GM18907 (cell line): Measurements from ENCODE around the gene KAZALD1.

ENCODE experiments used
- ATAC-seq: cut with Tn5 transposase; IDR thresholded peaks from one replicate; pipeline ENCODE4 v1.9.1; 2021; ENCODE audit warnings: mild to moderate bottlenecking, moderate library complexity; ENCODE audit not compliant: unreplicated experiment

KAZALD1 gene, protein sequence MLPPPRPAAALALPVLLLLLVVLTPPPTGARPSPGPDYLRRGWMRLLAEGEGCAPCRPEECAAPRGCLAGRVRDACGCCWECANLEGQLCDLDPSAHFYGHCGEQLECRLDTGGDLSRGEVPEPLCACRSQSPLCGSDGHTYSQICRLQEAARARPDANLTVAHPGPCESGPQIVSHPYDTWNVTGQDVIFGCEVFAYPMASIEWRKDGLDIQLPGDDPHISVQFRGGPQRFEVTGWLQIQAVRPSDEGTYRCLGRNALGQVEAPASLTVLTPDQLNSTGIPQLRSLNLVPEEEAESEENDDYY

DNA sequence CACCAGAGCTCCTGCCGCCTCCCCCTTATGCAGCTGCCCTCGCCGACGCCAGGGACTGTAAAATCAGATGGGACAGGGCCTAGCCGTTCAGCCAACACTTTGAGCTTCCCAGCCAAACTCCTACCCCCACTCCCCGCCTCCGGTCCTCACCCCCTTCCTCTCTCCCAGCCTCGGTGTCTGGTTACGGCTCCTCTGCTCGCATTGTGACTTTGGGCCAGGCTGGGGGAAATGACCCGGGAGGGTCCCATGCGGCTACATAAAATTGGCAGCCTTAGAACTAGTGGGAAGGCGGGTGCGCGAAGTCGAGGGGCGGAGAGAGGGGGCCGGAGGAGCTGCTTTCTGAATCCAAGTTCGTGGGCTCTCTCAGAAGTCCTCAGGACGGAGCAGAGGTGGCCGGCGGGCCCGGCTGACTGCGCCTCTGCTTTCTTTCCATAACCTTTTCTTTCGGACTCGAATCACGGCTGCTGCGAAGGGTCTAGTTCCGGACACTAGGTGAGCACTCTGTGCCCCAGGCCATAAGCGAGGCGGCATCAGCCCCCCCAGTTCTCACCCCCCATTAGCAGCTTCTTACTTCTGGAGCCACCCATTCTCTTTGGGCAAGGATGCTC lies at the start of gene KAZALD1:
Gene KAZALD1 (plus strand): TSS at position 366 of the 608 bp plus-strand sequence. CDS start 604 bp downstream, outside the sequence.
- no peak for ATAC-seq

DNA sequence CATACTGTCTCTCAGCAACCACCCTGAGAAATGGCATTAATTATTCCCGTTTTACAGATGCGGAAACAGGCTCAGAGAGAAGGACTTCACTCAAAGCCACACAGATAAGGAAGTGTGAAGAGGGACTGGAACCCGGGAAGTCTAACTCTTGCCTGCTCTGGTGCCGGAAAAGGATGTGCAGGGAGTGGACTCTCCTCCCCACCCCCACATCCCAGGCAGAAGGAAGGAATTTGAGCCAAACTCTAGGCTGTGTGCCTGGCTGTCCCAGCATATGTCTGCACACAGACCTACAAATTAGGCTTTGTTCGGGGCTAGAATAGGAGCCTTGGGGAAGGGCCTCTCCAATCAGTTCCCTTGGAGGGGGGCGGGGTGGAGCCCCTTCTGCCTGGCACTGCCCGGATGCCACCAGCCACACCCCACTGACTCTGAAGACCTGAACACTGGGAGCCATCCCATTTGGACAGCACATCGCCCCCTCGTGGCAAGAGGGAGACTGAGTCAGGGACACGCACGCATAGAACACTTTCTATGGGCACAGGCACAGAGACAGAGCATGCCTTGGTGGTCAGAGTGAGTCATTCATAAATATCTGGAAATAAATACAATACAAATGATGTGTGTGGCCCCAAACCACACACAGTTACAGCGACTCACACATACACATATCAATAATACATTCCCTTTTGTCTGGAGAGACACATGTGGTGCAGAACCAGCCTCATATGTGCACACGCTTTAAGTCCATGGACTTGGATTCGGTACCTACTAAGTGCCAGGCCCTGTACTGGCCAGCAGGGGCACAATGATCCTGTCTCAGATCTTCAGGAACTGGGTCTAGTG lies 49.0 kb upstream of the KAZALD1 start:
- ATAC-seq: peak; percentile 86

DNA sequence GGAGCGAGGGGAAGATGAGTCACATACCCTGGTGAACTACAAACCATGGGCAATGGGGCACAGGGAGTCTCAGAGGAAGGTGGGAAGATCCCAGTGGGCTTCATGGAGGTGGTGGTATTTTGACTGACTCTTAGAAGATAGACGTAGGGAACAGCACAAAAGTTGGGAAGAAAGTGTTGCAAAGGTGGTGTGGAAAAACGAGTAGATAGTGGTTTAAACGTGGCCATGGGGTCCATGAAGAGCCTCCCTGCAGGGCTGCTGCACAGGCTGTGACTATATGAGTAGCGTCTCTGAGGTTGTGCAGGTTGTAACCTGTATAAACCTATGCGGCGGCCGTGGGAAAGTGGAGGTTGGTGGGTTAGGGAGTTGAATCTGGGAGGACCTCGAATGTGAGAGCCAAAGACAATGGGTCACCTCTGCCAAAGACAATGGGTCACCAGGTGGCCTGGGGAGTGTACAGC lies 48.4 kb upstream of the KAZALD1 start:
- no peak for ATAC-seq

DNA sequence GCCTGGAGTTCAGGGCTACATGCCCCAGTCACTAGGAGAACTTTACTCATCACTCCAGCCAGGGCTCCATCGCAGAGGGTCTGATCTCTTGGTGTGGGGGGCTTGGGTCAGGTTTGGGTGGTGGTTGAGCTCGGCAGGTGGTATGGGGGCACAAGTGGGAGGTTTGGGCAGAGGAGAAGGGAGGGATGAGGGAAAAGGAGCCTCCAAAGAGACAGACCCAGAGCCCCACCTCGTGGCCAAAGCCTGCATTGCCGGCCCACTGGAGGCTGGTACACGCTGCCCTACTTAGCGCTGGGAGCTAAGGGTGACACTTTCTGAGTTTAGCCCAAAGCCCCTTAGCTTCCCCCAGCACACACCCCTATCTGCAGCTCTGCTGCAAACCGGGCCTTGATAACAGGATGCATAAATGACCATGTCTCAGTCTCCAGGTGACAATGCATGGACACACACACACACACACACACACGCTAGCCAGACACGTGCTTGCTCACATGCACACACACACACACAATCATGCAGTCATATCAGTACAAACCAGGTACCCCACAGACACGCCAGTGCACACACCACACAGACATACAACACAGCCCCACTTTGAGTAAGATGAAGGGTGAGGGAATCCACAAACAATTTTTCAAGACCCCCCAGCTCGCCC lies 47.4 kb upstream of the KAZALD1 start:
- ATAC-seq: no peak

DNA sequence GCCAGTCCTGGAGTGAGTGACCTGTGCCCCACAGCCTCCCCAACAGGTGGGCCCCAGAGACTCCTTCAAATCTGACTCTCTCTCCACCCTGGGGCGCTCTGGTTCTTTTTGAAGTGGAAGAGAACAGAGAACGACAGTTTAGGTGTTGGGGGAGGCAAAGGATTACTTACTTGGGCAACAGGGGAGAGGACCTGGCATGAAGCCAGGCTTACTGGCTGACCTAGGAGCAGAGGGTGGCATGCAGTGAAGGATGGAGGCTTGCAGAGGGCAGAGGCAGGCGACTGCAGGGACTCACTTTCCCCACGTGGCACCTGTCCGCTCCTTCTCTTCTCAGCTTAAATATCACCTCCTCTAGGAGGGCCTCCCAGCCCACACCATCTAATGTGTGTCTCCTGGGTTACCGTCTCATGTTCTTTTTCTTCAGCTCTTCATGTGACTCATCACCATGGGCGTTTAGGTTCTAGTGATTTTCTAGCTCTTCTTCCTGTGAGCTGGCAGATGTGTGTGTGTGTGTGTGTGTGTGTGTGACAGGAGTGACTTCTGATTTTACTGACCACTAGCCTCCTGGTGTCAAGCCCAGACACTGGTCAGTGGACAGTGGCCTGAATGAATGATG lies 46.7 kb upstream of the KAZALD1 start:
- no peak for ATAC-seq

DNA sequence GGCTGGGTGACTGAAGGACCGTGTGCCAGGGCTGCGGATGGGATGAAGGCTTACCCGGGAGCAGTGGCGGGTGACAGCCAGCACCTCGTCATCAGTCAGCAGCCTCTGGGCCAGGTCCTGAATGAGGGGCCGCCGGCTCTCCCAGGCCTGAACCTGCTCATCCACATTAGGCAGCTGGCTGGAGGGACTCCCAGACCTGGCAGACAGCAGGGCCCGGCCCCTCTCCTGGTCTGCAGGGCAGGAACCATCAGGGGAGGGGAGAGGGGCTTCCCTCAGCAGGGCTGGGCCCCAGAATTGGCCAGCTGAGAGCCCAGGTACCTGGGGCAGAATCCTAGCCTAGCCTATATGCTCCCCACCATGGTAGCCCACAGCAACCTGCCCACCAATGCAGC lies 46.2 kb upstream of the KAZALD1 start:
- no peak for ATAC-seq

DNA sequence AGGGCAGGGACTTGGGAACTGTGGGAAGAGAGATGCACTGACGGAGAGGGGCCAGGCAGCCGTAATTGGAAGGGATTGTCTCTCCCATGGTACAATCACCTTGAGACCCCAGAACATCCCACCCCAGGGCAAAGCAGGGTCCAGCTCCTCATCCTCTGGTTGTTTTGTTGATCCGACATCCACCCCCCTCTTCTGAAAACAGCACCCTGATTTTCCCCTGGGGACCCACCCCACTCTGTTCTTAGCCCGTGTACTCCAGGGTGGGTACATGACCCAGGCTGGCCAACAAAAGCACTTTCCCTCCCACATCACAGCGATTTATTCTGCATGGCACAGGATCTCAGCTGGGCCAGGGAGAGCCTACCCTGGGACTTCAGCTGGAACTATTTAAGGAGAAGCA lies 45.0 kb upstream of the KAZALD1 start:
- ATAC-seq: no peak

DNA sequence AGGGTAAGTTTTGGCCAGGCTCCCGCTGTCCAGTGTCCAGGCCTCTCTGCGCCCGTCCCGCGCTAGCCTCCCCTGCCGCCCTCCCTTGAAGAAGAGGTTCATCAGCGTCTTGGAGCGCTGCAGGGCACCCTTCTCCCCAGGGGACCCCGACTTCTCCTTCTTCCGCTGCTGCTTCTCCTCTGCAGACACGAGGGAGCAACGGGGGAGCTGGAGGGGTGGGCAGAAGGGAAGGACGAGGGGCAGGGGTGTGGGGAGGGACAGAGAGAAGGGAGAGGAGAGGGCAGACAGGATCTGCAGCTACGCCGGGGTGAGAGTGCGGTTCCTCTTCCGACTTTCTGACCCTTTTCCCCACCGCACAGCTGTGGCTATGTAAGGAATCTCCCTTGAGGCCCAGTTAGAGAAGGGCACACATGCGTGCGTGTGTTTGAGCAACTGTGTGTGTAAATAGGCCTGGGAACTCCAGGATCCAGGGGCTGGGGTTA lies 43.6 kb upstream of the KAZALD1 start:
- no peak for ATAC-seq

DNA sequence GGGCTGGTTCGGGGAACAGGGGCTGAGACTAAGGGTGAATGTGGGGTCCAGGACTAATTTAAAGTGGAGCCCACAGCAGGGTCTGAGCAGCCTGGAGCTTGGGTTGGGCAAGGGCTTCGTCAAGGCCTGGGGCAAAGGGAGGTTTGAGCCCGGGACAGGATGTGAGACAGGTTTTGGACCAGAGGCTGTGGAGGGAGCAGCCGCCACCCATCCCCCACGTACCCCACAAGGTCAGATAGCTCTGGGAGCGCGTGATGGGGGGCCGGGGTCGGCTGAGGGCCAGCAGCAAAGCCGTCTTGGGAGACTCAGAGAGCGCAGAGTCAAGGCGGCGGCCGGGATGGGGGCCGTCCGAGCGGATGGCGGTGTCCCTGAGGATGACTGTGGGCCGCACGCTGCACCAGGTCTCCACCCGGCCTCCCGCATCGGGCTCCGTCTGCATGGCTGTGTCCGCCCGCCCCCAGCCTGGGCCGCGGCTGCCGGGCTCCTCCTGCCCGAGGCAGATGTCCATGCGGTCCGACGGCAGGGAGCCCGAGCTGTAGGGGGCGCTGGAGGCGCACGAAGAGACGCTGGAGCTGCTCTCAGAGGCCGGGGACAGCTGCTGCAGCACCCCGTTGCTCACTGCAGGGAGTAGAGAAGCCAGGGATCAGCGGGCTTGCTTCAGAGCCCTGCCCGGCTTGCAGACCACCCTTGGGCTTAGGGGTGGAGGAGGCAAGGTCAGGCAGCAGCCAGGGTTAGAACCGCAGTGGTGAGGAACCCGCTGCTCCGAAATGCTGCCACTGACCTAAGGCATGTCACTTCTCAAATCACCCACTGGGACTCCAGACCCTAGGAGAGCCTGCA lies 43.0 kb upstream of the KAZALD1 start:
- ATAC-seq: no peak

DNA sequence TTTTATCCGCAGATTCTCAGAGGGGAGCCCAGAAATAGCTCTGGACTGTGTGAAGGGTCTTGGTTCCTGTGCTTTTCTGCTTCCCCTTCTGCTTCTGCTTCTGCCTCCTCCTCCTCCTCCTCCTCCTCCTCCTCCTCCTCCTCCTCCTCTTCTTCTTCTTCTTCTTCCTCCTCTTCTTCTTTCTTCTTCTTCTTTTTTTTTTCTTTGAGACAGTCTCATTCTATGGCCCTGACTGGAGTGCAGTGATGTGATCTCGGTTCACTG lies 42.4 kb upstream of the KAZALD1 start:
- ATAC-seq: no peak

DNA sequence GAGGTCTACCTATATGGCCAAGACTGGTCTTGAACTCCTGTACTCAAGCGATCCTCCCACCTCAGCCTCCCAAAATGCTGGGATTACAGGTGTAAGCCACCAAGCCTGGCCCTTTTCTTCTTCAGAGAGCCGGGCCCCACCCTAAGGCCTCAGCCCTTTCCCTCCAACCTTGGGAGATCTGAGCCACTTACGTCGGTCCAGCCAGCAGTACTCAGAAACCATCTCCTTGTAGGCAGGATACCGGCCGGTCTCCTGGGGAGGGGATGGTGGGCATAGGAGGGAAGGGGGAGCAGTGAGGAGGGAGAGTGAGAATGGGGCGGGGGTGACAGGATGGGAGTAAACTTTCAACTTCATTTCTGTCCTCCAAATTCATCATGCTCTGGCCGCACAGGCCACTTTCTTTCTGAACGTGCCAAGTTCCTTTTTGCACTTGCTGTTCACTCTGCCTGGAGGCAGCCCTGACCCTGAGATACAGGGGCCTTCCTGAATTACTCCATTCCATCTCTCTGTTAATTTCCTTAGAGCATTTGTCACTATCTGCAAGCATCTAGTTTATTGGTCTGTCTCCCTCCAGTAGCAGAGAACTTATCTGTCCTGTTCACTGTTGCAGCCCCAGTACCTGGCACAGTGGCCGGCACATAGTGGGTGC lies 41.2 kb upstream of the KAZALD1 start:
- ATAC-seq: no peak

DNA sequence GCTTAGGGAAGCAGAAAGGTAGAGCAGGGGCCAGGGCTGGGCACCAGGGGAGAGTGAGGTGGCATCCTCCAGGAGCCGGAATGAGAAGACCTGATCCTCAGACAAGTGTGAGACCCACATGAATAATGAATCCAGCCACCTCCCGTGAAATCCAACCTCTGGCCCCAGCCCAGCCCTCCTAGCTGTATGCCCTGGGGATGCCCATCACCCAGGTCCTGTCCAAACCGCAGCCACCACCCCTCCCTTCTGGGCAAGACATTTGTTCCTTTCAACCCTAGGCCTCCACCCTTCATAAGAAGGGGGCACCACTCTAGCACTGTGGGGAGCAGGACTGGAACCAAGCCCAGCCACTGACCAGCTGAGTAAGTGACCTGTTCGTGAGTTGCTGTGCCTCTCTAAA lies 40.5 kb upstream of the KAZALD1 start:
- ATAC-seq: no peak

DNA sequence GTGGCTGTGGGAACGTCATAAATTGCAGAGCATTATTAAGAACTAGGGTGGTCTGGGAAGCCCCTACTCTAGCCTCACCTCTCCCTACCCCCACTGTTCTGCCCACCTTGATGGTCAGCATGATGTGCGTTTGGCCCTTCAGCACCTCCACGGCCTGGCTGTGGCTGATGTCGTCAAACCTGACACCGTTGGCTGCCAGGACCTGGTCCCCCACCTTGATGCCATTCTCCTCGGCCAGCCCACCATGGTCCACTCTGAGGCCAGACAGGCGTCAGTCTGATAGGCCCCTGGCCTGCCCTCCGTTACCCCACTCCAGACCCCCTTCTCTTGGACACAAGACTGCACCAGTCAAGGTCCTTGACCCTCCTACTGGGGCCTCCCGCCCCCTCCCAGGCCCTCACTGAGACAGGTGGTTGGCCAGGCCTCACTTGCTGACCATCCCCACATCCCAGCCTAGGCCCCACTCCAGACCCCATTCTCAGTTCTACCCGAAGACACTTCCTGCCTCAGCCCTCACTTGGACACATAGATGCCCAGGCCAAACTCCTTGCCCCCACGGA lies 40.0 kb upstream of the KAZALD1 start:
- ATAC-seq: no peak

DNA sequence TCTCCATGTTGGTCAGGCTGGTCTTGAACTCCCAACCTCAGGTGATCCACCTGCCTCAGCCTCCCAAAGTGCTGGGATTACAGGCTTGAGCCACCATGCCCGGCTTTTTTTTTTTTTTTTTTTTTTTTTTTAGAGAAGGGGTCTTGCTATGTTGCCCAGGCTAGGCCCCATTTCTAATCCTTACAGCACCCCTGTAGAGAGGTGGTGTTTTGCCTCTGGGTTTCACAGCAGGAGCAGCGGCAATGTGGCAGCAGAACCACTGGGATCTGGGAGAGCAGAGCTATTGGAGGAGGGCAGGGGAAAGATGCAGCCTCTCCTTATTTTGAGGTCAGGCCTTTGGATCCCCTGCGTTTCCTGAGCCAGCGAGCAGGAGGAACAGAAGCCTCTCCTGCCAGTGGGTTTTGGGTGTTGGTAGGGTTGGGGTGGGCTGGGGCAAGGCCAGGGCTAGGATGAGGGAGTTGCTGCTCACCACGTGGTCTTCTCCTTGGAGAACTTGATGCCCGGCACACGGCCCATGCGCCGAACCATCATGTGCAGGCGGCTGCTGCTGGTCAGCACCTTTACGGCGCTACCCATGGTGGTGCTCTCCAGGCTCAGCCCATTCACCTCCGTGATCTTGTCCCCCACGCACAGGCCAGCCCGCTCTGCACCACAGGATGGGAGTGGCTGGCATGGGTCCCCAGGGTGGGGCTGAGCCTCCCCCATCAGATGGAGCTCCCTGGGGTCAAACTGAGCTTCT lies 38.7 kb upstream of the KAZALD1 start:
- no peak for ATAC-seq

DNA sequence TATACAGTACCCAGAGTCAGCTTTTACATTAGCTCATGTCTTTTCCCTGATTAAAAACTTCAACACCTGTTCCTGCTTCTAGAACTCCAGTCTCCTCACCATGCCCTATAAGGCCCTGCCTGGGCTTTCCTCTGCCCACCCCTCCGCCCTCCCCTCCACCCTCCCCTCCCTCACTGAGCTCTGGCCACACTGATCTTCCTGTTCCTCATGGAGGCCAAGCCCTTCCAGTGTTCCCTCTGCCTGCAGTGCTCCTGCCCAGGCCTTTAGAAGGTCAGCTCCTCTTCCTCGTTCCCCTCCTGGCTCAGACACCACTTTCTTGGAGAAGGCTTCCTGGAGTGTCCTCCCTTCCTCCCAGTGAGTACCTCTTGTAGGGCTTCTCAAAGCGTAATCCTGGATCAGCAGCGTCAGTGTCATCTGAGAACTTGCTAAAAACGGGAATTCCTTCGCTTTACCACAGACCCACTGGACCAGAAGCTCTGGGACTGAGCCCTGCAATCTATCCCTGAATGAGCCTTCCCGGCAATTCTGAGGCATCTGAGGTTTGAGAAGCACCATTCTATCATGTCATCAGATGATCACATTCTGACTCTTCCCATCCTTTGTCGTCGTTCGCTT lies 34.6 kb upstream of the KAZALD1 start:
- ATAC-seq: no peak

DNA sequence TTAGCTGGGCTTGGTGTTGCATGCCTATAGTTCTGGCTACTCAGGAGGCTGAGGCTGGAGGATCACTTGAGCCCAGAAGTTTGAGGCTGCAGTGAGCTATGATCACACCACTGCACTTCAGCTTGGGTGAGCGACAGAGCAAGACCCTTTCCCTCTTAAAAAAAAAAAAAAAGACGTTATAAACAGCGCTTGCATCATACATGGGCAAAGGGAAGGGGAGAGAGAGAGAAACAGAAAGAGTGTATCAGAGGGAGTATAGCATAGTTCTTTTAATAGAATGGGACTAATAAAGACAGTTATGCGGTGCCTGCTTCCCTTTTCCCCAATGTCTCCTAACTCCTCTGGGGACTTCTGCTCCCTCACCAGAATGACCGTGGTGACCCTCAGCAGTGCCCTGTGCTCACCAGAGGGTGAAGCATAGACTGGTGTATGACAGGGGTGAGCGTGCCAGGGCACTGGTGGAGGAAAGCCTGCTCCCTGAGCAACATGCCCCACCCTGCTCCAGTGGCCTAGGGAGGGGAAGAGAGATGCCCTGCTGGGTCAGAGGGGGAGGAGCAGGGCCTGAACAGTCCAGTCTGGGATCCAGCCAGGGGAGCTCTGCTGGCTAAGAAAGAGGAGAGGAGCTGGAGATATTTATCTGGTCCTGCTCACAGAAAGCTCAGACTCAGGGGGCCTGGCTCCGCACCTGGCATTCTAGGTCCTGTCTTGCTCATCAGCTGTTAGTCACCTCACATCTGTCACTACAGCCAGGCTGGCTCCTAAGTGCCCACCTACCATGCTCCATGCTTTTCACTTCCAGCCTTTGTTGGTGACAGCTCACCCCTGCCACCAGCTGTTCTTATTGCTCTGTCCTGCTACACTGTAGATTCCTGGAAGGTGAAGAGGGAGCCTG lies 33.1 kb upstream of the KAZALD1 start:
- ATAC-seq: no peak
